ENCODE results near the gene BMP8B.
A peak's percentile ranks its signal among the peaks of the same experiment; 100 is the strongest.
"Not testable (repeated sequence)": the region's sequence is repeated elsewhere in the genome, so short reads cannot be mapped to it uniquely, and the experiment has no call there.

Gene BMP8B

GRCh38 chr1:39777306-39777705 lies 11.4 kb downstream of the BMP8B start:
- no peak for DNase-seq

- no peak for DNase-seq
These were observed 11.8 kb downstream of the BMP8B start for GRCh38 chr1:39776886-39777285.

- no peak for DNase-seq
These were observed 12.3 kb downstream of the BMP8B start for GRCh38 chr1:39776400-39776713.

GRCh38 chr1:39775676-39776399 lies 12.8 kb downstream of the BMP8B start:
- DNase-seq = not testable (repeated sequence)

- not testable (repeated sequence) for DNase-seq
These were observed 13.5 kb downstream of the BMP8B start for GRCh38 chr1:39775141-39775540.

- not testable (repeated sequence) for DNase-seq
These were observed 15.2 kb downstream of the BMP8B start for GRCh38 chr1:39773369-39773979.

- not testable (repeated sequence) for DNase-seq
These were observed 17.6 kb downstream of the BMP8B start, which contains the start of gene OXCT2 for GRCh38 chr1:39771022-39771532. TSS of gene OXCT2 (minus strand) at chr1:39771348. CDS start at chr1:39771255, 93 bp downstream.

- not testable (repeated sequence) for DNase-seq
These were observed 18.3 kb downstream of the BMP8B start for GRCh38 chr1:39770100-39771021.

- not testable (repeated sequence) for DNase-seq
These were observed 19.2 kb downstream of the BMP8B start for GRCh38 chr1:39769502-39769901.

GRCh38 chr1:39766466-39766865 lies 22.2 kb downstream of the BMP8B start:
- DNase-seq = not testable (repeated sequence)

- DNase-seq = not testable (repeated sequence)
These were observed 24.2 kb downstream of the BMP8B start for GRCh38 chr1:39764512-39764911.

- not testable (repeated sequence) for DNase-seq
These were observed 24.9 kb downstream of the BMP8B start for GRCh38 chr1:39763619-39764374.

GRCh38 chr1:39762550-39763540 lies 25.8 kb downstream of the BMP8B start:
- no peak for DNase-seq

GRCh38 chr1:39761557-39762260 lies 27.0 kb downstream of the BMP8B start:
- DNase-seq = no peak

GRCh38 chr1:39761016-39761415 lies 27.6 kb downstream of the BMP8B start:
- DNase-seq = no peak

- no peak for DNase-seq
These were observed 28.3 kb downstream of the BMP8B start for GRCh38 chr1:39760074-39761008.

GRCh38 chr1:39759436-39759726 lies 29.3 kb downstream of the BMP8B start:
- DNase-seq = no peak

GRCh38 chr1:39758556-39759435 lies 29.9 kb downstream of the BMP8B start:
- DNase-seq = peak; percentile 94

- DNase-seq = no peak
These were observed 31.2 kb downstream of the BMP8B start for GRCh38 chr1:39757501-39757900.

Data from NCI-H2227 treated with DMSO at 0.1 percent for 48 hours (cell line).